H9 (cell line): Measurements from ENCODE around the gene RAB35. TPM values are rescaled to one million over a fixed set of nuclear protein-coding genes. Genes with fewer than 3 reads are reported as not detected.

Experiments
- DNase-seq: peaks from one replicate; pipeline ENCODE4 v3.0.0-alpha.2; 2017
- H2AFZ ChIP-seq: one replicate; pipeline ENCODE4 v1.6.1; 2013; ENCODE audit warnings: mild to moderate bottlenecking, low read length, control low read depth, moderate library complexity
- H2AK5ac ChIP-seq: 2 replicates; pipeline ENCODE4 v1.6.1; 2013; ENCODE audit warnings: low read length, control low read depth, mixed read lengths; ENCODE audit not compliant: insufficient read length
- H2BK120ac ChIP-seq: one replicate; pipeline ENCODE4 v1.6.1; 2013; ENCODE audit warnings: low read depth, mild to moderate bottlenecking, low read length, control low read depth, inconsistent platforms; ENCODE audit not compliant: poor library complexity, severe bottlenecking
- H2BK12ac ChIP-seq: 2 replicates; pipeline ENCODE4 v1.6.1; 2013; ENCODE audit warnings: low read length, control low read depth, mixed read lengths, low read depth; ENCODE audit not compliant: insufficient read length
- H2BK15ac ChIP-seq: 2 replicates; pipeline ENCODE4 v1.6.1; 2013; ENCODE audit warnings: low read depth, low read length, control low read depth
- H2BK20ac ChIP-seq: one replicate; pipeline ENCODE4 v1.6.1; 2013; ENCODE audit warnings: low read depth, mild to moderate bottlenecking, low read length, control low read depth, inconsistent platforms; ENCODE audit not compliant: poor library complexity, severe bottlenecking
- H2BK5ac ChIP-seq: 2 replicates; pipeline ENCODE4 v1.6.1; 2013; ENCODE audit warnings: low read length, control low read depth, mixed read lengths; ENCODE audit not compliant: insufficient read length
- H3K14ac ChIP-seq: 2 replicates; pipeline ENCODE4 v1.6.1; 2013; ENCODE audit warnings: low read length, control low read depth; ENCODE audit not compliant: insufficient read depth
- H3K18ac ChIP-seq: 2 replicates; pipeline ENCODE4 v1.6.1; 2013; ENCODE audit warnings: low read depth, mild to moderate bottlenecking, mixed read lengths, low read length, control low read depth; ENCODE audit not compliant: insufficient read length
- H3K23ac ChIP-seq: 2 replicates; pipeline ENCODE4 v1.6.1; 2013; ENCODE audit warnings: low read length, control low read depth, mixed read lengths, low read depth; ENCODE audit not compliant: insufficient read length
- H3K23me2 ChIP-seq: 2 replicates; pipeline ENCODE4 v1.6.1; 2013; ENCODE audit warnings: low read depth, mild to moderate bottlenecking, mixed read lengths, low read length, control low read depth; ENCODE audit not compliant: insufficient read length, poor library complexity, severe bottlenecking
- H3K27ac ChIP-seq: 2 replicates; pipeline ENCODE4 v1.5.1; 2013; ENCODE audit warnings: low read length, control low read depth, mixed read lengths, low read depth; ENCODE audit not compliant: insufficient read length
- H3K27me3 ChIP-seq: 2 replicates; pipeline ENCODE4 v1.6.1; 2013; ENCODE audit warnings: low read length, control low read depth, inconsistent platforms; ENCODE audit not compliant: insufficient read depth
- H3K4ac ChIP-seq: 2 replicates; pipeline ENCODE4 v1.6.1; 2013; ENCODE audit warnings: low read depth, mild to moderate bottlenecking, control low read depth, inconsistent platforms, low read length, moderate library complexity
- H3K4me1 ChIP-seq: 2 replicates; pipeline ENCODE4 v1.6.1; 2013; ENCODE audit warnings: low read length, control low read depth, inconsistent platforms; ENCODE audit not compliant: insufficient read depth
- H3K4me2 ChIP-seq: 2 replicates; pipeline ENCODE4 v1.6.1; 2013; ENCODE audit warnings: low read length, control low read depth, mixed read lengths; ENCODE audit not compliant: insufficient read length, insufficient read depth
- H3K56ac ChIP-seq: 2 replicates; pipeline ENCODE4 v1.6.1; 2013; ENCODE audit warnings: low read depth, mild to moderate bottlenecking, mixed read lengths, low read length, control low read depth; ENCODE audit not compliant: insufficient read length
- H3K79me1 ChIP-seq: 2 replicates; pipeline ENCODE4 v1.6.1; 2013; ENCODE audit warnings: low read depth, mild to moderate bottlenecking, moderate library complexity, low read length, control low read depth, inconsistent platforms; ENCODE audit not compliant: insufficient read depth, poor library complexity, severe bottlenecking
- H3K79me2 ChIP-seq: 2 replicates; pipeline ENCODE4 v1.6.1; 2013; ENCODE audit warnings: low read length, control low read depth, inconsistent platforms; ENCODE audit not compliant: insufficient read depth
- H3K9ac ChIP-seq: 2 replicates; pipeline ENCODE4 v1.6.1; 2013; ENCODE audit warnings: low read length, control low read depth, mixed read lengths; ENCODE audit not compliant: insufficient read length; ENCODE audit errors: extremely low read depth
- H3K9me3 ChIP-seq: one replicate; pipeline ENCODE4 v1.6.1; 2013; ENCODE audit warnings: low read depth, low read length, inconsistent platforms; ENCODE audit not compliant: control insufficient read depth
- H3T11ph ChIP-seq: one replicate; pipeline ENCODE4 v1.6.1; 2013; ENCODE audit warnings: mild to moderate bottlenecking, low read length, control low read depth, inconsistent platforms
- H4K20me1 ChIP-seq: one replicate; pipeline ENCODE4 v1.6.1; 2013; ENCODE audit not compliant: control insufficient read depth, insufficient read length, insufficient read depth
- H4K5ac ChIP-seq: 2 replicates; pipeline ENCODE4 v1.6.1; 2013; ENCODE audit warnings: low read depth, mild to moderate bottlenecking, mixed read lengths, low read length, control low read depth; ENCODE audit not compliant: insufficient read length
- H4K8ac ChIP-seq: replicated peaks from 2 replicates; pipeline ENCODE4 v1.6.1; 2013; ENCODE audit warnings: low read length, control low read depth, mixed read lengths, low read depth; ENCODE audit not compliant: insufficient read length
- H4K91ac ChIP-seq: 2 replicates; pipeline ENCODE4 v1.6.1; 2013; ENCODE audit warnings: low read depth, mild to moderate bottlenecking, moderate library complexity, mixed read lengths, low read length, control low read depth; ENCODE audit not compliant: insufficient read length
- H3K27ac Mint-ChIP-seq, 3 experiments: 2 replicates in 2 of 3; 3 replicates in 1 of 3; pipeline ENCODE4 v1.8.0; 2020 to 2021; ENCODE audit warnings: mixed read lengths in 3 of 3, mild to moderate bottlenecking in 1 of 3, moderate library complexity in 1 of 3
- H3K27me3 Mint-ChIP-seq: 2 replicates; pipeline ENCODE4 v1.8.0; 2021; ENCODE audit warnings: low read depth, mild to moderate bottlenecking, moderate library complexity, mixed read lengths
- H3K36me3 Mint-ChIP-seq, 3 experiments: 2 replicates in 2 of 3; 3 replicates in 1 of 3; pipeline ENCODE4 v1.8.0; 2020 to 2021; ENCODE audit warnings: low read depth in 3 of 3, mixed read lengths in 3 of 3; ENCODE audit not compliant: insufficient read depth in 1 of 3
- H3K4me1 Mint-ChIP-seq, 2 experiments: 2 replicates each; pipeline ENCODE4 v1.8.0; 2020; ENCODE audit warnings: mixed read lengths in 2 of 2
- H3K4me3 Mint-ChIP-seq, 2 experiments: 2 replicates in 1 of 2; 3 replicates in 1 of 2; pipeline ENCODE4 v1.8.0; 2020 to 2021; ENCODE audit warnings: mild to moderate bottlenecking in 2 of 2, mixed read lengths in 2 of 2, moderate library complexity in 1 of 2
- H3K9me3 Mint-ChIP-seq, 2 experiments: 2 replicates in 1 of 2; 3 replicates in 1 of 2; pipeline ENCODE4 v1.8.0; 2020; ENCODE audit warnings: mild to moderate bottlenecking in 2 of 2, mixed read lengths in 2 of 2, moderate library complexity in 1 of 2
- WGBS: extraction: QIAGEN DNeasy Blood & Tissue Kit; methylation state at CpG from one replicate; pipeline ENCODE4 v1.1.7; 2013; ENCODE audit warnings: missing lambda C conversion rate, low lambda C conversion rate, mixed read lengths; ENCODE audit not compliant: insufficient read length; ENCODE audit errors: extremely low coverage; 5-methylcytosine and 5-hydroxymethylcytosine counted together
- total RNA-seq: library from RNA; stranded (reverse); gene quantifications from 2 replicates; pipeline ENCODE4 v1.2.1, GENCODE V29; 2021
- TF ChIP-seq, protein P1 (sequence below): fragments of 200-600 bp; sonication (generic); conservative IDR thresholded peaks from 3 replicates; pipeline ENCODE4 v1.8.0; 2021; ENCODE audit warnings: antibody characterized with exemption, mild to moderate bottlenecking

Gene RAB35
- total RNA-seq, 1 experiment from 2014 or later, result 60.0 TPM

DNA sequence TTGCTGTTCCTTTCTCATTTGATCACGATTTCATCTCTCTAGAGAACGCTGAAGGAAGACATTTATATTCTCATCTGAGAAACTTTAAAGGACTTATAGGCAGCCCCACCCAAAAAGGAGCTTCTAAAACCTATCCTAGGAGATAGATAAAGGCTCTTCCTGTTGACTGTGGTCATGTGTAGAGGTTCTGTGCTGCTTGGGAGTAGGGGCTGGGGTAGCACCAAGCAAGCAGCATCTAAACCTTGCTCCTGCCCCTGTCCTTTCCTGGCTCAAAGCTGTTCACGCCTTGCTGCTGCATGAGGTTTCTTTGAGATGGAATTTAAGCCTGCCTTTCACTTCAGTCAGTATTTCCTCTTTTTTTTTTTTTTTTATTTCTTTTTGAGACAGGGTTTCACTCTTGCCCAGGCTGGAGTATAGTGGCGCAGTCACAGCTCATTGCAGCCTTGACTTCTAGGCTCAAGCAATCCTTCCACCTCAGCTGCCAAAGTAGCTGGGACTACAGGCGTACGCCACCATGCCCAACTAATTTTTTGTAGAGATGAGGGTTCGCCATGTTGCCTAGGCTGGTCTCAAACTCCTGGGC, 41.4 kb downstream of the RAB35 start:
- H3K9me3 Mint-ChIP-seq, result no peaks in the 10 kb centered on the region
- H3K36me3 Mint-ChIP-seq, result peaks cover 0 to 2% (median 0%) of the 10 kb centered on the region in 3 experiments; a peak in 4 of 7 replicates
- no peak overlapping the region for H3K18ac ChIP-seq

More for the DNA sequence above, 41.4 kb downstream of the RAB35 start:
- Histone ChIP-seq H3K4ac (no peak overlapping the region), H3K14ac (no peak overlapping the region), H3K23me2 (no peaks in the 10 kb centered on the region), H4K91ac (no peak overlapping the region), H2BK20ac (no peak overlapping the region), H3K4me2 (no peak overlapping the region), H4K20me1 (no peaks in the 10 kb centered on the region), H3K9me3 (no peaks in the 10 kb centered on the region), H3K27me3 (no peaks in the 10 kb centered on the region), H4K8ac (no peak overlapping the region), H3T11ph (no peak overlapping the region), H3K9ac (no peak overlapping the region), H2BK12ac (no peak overlapping the region), H3K79me2 (no peaks in the 10 kb centered on the region), H2AK5ac (no peak overlapping the region), H3K23ac (no peak overlapping the region), H3K4me1 (no peaks in the 10 kb centered on the region), H3K79me1 (no peaks in the 10 kb centered on the region), H2AFZ (no peak overlapping the region), H3K56ac (no peak overlapping the region), H3K27ac (no peak overlapping the region), H4K5ac (no peak overlapping the region), H2BK15ac (no peak overlapping the region), H2BK120ac (no peak overlapping the region), H2BK5ac (no peak overlapping the region)
- DNase-seq, result no peak
- Mint-ChIP-seq H3K4me1 (peaks cover 1 to 3% of the 10 kb centered on the region in 2 experiments), H3K27me3 (no peaks in the 10 kb centered on the region), H3K4me3 (no peak overlapping the region), H3K27ac (no peak overlapping the region)
- WGBS, result no CpG with 5 or more reads among the region's 7 CpGs
- TF ChIP-seq, protein P1, sequence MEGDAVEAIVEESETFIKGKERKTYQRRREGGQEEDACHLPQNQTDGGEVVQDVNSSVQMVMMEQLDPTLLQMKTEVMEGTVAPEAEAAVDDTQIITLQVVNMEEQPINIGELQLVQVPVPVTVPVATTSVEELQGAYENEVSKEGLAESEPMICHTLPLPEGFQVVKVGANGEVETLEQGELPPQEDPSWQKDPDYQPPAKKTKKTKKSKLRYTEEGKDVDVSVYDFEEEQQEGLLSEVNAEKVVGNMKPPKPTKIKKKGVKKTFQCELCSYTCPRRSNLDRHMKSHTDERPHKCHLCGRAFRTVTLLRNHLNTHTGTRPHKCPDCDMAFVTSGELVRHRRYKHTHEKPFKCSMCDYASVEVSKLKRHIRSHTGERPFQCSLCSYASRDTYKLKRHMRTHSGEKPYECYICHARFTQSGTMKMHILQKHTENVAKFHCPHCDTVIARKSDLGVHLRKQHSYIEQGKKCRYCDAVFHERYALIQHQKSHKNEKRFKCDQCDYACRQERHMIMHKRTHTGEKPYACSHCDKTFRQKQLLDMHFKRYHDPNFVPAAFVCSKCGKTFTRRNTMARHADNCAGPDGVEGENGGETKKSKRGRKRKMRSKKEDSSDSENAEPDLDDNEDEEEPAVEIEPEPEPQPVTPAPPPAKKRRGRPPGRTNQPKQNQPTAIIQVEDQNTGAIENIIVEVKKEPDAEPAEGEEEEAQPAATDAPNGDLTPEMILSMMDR, result no peak
